HG03469 (cell line): ENCODE results near the gene GALNS.
"Not testable (repeated sequence)": the region's sequence is repeated elsewhere in the genome, so short reads cannot be mapped to it uniquely, and the experiment has no call there.

Experiments used
- ATAC-seq: cut with Tn5 transposase; IDR thresholded peaks from one replicate; pipeline ENCODE4 v1.9.1; 2021; ENCODE audit warnings: mild to moderate bottlenecking, moderate library complexity, moderate number of reproducible peaks; ENCODE audit not compliant: unreplicated experiment

Gene GALNS

GRCh38 chr16:88889702-88890352, 33.1 kb upstream of the GALNS start:
- ATAC-seq, result not testable (repeated sequence)

- ATAC-seq, result no peak
Measured at GRCh38 chr16:88888461-88889387, 32.0 kb upstream of the GALNS start.

- ATAC-seq, result no peak
Measured at GRCh38 chr16:88888057-88888456, 31.3 kb upstream of the GALNS start.

GRCh38 chr16:88886845-88887521, 30.2 kb upstream of the GALNS start:
- ATAC-seq, result no peak

- ATAC-seq, result no peak
Measured at GRCh38 chr16:88886420-88886844, 29.7 kb upstream of the GALNS start.

- ATAC-seq, result no peak
Measured at GRCh38 chr16:88885693-88886280, 29.0 kb upstream of the GALNS start.

DNA sequence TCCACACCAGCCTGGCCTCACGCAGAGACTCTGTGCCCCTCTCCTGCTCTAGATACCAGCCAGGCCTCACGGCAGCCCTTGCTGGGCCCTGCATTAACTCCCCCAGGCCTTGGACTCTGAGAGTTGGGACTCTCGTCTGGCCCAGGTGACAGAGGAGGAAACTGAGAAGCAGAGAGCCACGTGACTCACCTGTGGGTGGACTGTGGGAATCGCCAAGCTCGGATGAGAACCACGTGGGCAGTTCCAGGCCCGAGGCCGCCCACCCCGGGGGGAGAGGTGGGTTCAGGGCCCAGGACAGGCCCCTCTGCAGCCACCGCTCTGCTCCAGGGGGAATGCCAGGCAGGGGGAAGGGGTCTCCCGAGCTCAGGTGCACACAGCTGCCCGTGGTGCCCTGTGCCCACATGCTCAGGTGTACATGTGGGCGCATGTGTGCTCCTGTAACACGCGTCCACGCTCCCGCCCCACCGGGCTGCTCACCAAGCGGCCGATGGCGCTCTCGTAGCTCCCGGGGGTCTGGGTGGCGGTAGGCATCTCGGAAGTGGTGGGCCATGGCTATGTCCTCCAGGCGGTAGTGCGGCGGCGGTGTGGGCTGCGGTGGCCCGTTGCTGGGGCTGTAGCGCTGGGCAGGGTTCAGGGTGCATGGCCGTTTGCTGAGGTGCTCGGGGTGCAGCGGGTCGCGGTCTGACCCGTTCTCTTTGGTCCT, 28.0 kb upstream of the GALNS start:
- ATAC-seq, result no peak

GRCh38 chr16:88883946-88884345, 27.2 kb upstream of the GALNS start:
- no peak for ATAC-seq

DNA sequence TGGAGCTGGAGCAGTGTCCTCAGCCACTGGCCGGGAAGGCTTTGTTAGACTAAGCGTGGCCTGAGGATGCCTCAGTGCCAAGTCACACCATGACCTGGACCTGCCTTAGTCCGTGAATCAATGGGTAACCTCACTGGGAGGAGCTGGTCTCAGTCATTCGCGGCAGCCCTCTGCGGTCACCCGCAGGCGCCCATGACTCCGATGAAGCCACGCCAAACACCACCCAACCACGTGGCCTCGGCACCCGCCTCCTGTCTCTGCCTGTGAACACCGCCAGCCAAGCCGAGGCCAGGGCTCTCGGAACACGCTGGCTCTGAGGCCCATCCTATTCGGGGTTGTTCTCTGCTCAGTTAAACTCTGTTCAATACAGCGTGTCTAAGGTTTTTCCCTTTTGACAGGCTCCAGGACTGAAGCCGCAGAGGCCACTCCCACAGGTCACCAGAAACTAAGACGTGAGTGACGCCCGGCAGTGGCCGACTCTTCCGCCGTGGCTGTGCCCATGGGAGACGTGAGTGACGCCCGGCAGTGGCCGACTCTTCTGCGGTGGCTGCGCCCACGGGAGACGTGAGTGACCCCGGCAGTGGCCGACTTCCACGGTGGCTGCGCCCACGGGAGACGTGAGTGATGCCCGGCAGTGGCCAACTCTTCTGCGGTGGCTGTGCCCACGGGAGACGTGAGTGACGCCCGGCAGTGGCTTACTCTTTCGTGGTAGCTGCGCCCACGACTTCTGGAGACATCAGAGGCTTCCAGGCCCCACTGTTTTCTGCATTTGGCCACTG, 26.6 kb upstream of the GALNS start:
- no peak for ATAC-seq

DNA sequence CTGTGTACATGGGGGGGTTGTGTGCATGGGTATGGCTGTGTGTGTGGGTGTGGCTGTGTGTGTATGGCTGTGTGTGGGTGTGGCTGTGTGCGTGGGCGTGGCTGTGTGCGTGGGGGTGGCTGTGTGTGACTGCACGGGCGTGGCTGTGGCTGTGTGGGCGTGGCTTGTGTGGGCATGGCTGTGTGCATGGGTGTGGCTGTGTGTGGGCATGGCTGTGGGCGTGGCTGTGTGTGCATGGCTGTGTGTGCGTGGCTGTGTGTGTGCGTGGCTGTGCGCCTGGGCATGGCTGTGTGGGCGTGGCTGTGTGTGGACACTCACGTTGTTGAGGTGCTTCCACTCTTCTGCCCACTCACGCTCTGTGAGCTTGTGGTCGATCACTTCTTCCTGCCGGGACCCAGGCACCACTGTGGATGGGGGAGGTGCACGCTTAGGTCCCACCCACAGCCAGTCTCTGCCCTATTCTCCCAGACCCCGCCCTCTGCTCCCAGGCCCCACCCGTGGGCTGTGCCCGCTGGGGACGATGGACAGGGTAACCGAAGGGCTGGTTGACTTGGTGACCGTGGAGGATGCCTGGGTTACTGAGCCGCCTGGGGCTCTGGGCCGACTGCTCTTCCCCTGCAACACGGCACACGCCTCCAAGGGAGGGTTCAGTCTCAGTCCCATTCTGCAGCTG, 25.7 kb upstream of the GALNS start:
- no peak for ATAC-seq

GRCh38 chr16:88881675-88882357, 25.1 kb upstream of the GALNS start:
- ATAC-seq, result no peak

- no peak for ATAC-seq
Measured at GRCh38 chr16:88881007-88881615, 24.4 kb upstream of the GALNS start.

DNA sequence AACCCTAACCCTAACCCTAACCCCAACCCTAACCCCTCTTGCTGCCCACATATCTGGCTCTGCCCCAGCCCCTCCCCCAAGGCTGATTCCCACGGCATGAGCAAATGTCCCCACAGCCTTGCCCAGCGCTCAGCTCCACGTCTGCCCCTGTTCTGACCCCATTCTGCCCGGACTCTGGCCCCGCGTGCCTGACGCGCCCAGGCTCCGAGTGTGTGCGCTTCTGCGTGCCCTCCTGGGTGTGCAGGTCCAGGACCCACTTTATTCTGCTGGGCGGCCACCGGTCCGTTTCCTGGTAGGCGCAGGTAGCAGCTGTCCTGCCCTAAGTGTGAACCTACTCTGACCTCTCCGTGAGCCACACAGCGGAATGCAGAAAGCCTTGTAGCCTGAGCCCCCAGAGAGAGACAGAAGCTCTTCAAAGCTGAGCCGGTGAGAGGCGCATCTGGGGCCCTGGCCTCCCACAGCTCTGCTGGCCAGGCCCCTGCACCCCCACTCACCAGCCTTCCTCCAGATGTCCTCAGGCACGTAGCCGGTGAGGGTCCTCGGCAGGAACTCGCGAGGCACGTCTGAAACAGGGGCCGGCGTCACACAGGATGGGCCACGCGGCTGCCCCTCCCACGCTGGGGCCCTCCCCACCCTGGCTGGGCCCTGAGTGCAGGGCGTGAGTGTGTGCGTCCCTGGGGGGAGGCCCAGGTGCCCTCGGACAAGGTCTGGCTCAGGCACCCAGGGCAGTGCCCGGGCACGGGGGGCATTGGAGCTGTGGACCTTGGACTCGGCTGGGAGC, 23.7 kb upstream of the GALNS start:
- no peak for ATAC-seq

DNA sequence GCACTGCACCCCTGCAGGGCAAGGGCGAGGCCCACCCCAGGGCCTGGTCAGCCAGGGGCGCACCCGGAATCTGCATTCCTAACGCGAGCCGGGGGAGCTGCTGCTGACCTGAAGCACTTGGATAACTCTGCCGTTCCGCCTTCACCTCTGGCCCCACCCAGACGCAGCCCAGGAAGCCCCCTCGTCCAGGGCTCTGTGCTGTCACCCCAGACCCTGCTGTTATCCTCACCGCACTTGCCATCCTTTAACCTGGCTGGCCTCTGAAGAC, 23.0 kb upstream of the GALNS start:
- no peak for ATAC-seq

- ATAC-seq, result no peak
Measured at GRCh38 chr16:88878967-88879787, 22.4 kb upstream of the GALNS start.

- ATAC-seq, result no peak
Measured at GRCh38 chr16:88878356-88878755, 21.6 kb upstream of the GALNS start.
